K562 (cell line): Measurements from ENCODE around the gene ITSN1. TPM values are rescaled to one million over a fixed set of nuclear protein-coding genes. Genes with fewer than 3 reads are reported as not detected.

Source experiments
- MAFK ChIP-seq: IDR thresholded peaks from 2 replicates; pipeline ENCODE4 v1.6.1; 2011; ENCODE audit warnings: low read length, improper control_type of control experiment
- POLR2AphosphoS2 ChIP-seq: IDR thresholded peaks from 2 replicates; pipeline ENCODE4 v1.6.1; 2012; ENCODE audit warnings: low read length, improper control_type of control experiment
- ZC3H11A ChIP-seq: IDR thresholded peaks from 2 replicates; pipeline ENCODE4 v1.6.1; 2012; ENCODE audit warnings: low read depth, low read length, improper control_type of control experiment
- ZEB2 ChIP-seq: fragments of 450-650 bp; IDR thresholded peaks from 2 replicates; pipeline ENCODE4 v1.6.1; 2016
- ZNF41 ChIP-seq: fragments of 250-450 bp; sonication (Bioruptor Pico); conservative IDR thresholded peaks from 2 replicates; pipeline ENCODE4 v1.4.0; 2020; ENCODE audit warnings: mild to moderate bottlenecking
- polyA plus RNA-seq, 8 experiments: library from polyadenylated mRNA; depleted of rRNA in 4 of 8; stranded (reverse) in 5 of 8; unstranded in 3 of 8; fragments of >200 nt; fragmentation: Nextera tagmentation in 2 of 8; fragmentation: Illumina TruSeq in 1 of 8; extraction: Ambion mirVana in 2 of 8; extraction: Trizol in 1 of 8; gene quantifications; 2 replicates each; pipeline versions ENCODE4 v1.2.1 to v1.2.3, GENCODE V29; 2011 to 2014; ENCODE audit warnings: inconsistent platforms in 1 of 8, missing spikeins in 1 of 8
- total RNA-seq, 7 experiments: library from RNA; depleted of rRNA in 6 of 7; stranded (reverse); fragments of >200 nt in 6 of 7; fragmentation: Illumina TruSeq in 2 of 7; extraction: Trizol in 2 of 7; gene quantifications; 2 replicates each; pipeline versions ENCODE4 v1.2.1 to v1.2.3, GENCODE V29; 2011 to 2021; ENCODE audit warnings: low replicate concordance in 1 of 7
- TF ChIP-seq, protein P1 (sequence below): fragments of 200-600 bp; sonication (generic); IDR thresholded peaks from one replicate; pipeline ENCODE4 v1.6.1; 2012; ENCODE audit warnings: mild to moderate bottlenecking, low read depth, low read length, inconsistent platforms
- TF ChIP-seq, protein P2 (sequence below), 2 experiments: IDR thresholded peaks in 1 of 2; conservative IDR thresholded peaks in 1 of 2; 2 replicates each; pipeline ENCODE4 v1.6.1; 2016; ENCODE audit warnings: low read depth in 2 of 2, mild to moderate bottlenecking in 1 of 2, missing compliant biosample characterization in 1 of 2, missing genetic modification characterization in 1 of 2, moderate library complexity in 1 of 2
- TF ChIP-seq, protein P3 (sequence below): IDR thresholded peaks from 2 replicates; pipeline ENCODE4 v1.6.1; 2016; ENCODE audit warnings: missing genetic modification characterization, missing compliant biosample characterization
- TF ChIP-seq, protein P4 (sequence below): IDR thresholded peaks from 3 replicates; pipeline ENCODE4 v1.6.1; 2011; ENCODE audit warnings: borderline replicate concordance, mild to moderate bottlenecking; ENCODE audit not compliant: insufficient read length, insufficient read depth

Gene ITSN1
- total and polyA plus RNA-seq, 9 of the 15 experiments (the other 6 are each of a cell fraction or from before 2014, with no cell fraction given): 1.1 to 12.6 (median 4.8) TPM

DNA sequence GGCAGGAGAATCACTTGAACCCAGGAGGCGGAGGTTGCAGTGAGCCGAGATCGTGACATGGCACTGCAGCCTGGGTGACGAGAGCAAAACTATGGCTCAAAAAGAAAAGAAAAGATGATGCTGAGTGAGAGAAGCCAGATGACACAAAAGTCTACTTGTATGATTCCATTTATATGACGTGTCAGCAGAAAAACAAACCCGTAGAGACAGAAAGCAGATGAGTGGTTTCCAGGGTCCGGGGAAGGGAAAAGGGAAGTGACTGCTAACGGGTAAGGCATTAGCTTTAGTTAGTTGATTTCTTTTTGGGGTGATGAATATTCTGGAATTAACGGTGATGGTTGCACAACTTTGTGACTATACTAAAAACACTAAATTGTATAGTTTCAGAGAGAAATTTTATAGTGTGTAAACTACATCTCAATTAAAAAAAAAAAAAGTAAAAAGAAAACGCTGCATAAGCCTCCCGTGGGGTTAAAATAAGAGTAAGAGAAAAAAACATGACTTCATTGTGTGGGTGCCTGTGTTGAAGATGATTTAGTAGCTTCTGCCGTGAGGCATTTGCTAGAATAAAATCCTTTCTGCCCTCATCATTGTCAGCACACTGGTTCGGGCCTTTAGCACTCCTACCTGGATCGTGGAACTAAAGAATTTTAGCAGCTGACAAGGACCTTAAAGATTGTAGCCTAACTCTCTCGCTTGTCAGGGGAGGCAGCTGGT lies 298.0 kb downstream of the ITSN1 start (continued):
- TF ChIP-seq, protein P1, sequence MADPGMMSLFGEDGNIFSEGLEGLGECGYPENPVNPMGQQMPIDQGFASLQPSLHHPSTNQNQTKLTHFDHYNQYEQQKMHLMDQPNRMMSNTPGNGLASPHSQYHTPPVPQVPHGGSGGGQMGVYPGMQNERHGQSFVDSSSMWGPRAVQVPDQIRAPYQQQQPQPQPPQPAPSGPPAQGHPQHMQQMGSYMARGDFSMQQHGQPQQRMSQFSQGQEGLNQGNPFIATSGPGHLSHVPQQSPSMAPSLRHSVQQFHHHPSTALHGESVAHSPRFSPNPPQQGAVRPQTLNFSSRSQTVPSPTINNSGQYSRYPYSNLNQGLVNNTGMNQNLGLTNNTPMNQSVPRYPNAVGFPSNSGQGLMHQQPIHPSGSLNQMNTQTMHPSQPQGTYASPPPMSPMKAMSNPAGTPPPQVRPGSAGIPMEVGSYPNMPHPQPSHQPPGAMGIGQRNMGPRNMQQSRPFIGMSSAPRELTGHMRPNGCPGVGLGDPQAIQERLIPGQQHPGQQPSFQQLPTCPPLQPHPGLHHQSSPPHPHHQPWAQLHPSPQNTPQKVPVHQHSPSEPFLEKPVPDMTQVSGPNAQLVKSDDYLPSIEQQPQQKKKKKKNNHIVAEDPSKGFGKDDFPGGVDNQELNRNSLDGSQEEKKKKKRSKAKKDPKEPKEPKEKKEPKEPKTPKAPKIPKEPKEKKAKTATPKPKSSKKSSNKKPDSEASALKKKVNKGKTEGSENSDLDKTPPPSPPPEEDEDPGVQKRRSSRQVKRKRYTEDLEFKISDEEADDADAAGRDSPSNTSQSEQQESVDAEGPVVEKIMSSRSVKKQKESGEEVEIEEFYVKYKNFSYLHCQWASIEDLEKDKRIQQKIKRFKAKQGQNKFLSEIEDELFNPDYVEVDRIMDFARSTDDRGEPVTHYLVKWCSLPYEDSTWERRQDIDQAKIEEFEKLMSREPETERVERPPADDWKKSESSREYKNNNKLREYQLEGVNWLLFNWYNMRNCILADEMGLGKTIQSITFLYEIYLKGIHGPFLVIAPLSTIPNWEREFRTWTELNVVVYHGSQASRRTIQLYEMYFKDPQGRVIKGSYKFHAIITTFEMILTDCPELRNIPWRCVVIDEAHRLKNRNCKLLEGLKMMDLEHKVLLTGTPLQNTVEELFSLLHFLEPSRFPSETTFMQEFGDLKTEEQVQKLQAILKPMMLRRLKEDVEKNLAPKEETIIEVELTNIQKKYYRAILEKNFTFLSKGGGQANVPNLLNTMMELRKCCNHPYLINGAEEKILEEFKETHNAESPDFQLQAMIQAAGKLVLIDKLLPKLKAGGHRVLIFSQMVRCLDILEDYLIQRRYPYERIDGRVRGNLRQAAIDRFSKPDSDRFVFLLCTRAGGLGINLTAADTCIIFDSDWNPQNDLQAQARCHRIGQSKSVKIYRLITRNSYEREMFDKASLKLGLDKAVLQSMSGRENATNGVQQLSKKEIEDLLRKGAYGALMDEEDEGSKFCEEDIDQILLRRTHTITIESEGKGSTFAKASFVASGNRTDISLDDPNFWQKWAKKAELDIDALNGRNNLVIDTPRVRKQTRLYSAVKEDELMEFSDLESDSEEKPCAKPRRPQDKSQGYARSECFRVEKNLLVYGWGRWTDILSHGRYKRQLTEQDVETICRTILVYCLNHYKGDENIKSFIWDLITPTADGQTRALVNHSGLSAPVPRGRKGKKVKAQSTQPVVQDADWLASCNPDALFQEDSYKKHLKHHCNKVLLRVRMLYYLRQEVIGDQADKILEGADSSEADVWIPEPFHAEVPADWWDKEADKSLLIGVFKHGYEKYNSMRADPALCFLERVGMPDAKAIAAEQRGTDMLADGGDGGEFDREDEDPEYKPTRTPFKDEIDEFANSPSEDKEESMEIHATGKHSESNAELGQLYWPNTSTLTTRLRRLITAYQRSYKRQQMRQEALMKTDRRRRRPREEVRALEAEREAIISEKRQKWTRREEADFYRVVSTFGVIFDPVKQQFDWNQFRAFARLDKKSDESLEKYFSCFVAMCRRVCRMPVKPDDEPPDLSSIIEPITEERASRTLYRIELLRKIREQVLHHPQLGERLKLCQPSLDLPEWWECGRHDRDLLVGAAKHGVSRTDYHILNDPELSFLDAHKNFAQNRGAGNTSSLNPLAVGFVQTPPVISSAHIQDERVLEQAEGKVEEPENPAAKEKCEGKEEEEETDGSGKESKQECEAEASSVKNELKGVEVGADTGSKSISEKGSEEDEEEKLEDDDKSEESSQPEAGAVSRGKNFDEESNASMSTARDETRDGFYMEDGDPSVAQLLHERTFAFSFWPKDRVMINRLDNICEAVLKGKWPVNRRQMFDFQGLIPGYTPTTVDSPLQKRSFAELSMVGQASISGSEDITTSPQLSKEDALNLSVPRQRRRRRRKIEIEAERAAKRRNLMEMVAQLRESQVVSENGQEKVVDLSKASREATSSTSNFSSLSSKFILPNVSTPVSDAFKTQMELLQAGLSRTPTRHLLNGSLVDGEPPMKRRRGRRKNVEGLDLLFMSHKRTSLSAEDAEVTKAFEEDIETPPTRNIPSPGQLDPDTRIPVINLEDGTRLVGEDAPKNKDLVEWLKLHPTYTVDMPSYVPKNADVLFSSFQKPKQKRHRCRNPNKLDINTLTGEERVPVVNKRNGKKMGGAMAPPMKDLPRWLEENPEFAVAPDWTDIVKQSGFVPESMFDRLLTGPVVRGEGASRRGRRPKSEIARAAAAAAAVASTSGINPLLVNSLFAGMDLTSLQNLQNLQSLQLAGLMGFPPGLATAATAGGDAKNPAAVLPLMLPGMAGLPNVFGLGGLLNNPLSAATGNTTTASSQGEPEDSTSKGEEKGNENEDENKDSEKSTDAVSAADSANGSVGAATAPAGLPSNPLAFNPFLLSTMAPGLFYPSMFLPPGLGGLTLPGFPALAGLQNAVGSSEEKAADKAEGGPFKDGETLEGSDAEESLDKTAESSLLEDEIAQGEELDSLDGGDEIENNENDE: no peak
- TF ChIP-seq POLR2AphosphoS2 (no peak), ZC3H11A (no peak), MAFK (peak; percentile 96), ZNF41 (CRISPR knock-in tag) (no peak), ZEB2 (no peak)
- TF ChIP-seq, protein P2, sequence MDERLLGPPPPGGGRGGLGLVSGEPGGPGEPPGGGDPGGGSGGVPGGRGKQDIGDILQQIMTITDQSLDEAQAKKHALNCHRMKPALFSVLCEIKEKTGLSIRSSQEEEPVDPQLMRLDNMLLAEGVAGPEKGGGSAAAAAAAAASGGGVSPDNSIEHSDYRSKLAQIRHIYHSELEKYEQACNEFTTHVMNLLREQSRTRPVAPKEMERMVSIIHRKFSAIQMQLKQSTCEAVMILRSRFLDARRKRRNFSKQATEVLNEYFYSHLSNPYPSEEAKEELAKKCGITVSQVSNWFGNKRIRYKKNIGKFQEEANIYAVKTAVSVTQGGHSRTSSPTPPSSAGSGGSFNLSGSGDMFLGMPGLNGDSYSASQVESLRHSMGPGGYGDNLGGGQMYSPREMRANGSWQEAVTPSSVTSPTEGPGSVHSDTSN (CRISPR knock-in tag; IDR thresholded peaks at IDR 0.05; ENCODE audit: low read depth): no peak
- TF ChIP-seq, protein P2 (tag; conservative IDR thresholded peaks at IDR 0.05; ENCODE audit: low read depth): no peak
- TF ChIP-seq, protein P3, sequence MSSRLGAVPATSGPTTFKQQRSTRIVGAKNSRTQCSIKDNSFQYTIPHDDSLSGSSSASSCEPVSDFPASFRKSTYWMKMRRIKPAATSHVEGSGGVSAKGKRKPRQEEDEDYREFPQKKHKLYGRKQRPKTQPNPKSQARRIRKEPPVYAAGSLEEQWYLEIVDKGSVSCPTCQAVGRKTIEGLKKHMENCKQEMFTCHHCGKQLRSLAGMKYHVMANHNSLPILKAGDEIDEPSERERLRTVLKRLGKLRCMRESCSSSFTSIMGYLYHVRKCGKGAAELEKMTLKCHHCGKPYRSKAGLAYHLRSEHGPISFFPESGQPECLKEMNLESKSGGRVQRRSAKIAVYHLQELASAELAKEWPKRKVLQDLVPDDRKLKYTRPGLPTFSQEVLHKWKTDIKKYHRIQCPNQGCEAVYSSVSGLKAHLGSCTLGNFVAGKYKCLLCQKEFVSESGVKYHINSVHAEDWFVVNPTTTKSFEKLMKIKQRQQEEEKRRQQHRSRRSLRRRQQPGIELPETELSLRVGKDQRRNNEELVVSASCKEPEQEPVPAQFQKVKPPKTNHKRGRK: no peak
- TF ChIP-seq, protein P4, sequence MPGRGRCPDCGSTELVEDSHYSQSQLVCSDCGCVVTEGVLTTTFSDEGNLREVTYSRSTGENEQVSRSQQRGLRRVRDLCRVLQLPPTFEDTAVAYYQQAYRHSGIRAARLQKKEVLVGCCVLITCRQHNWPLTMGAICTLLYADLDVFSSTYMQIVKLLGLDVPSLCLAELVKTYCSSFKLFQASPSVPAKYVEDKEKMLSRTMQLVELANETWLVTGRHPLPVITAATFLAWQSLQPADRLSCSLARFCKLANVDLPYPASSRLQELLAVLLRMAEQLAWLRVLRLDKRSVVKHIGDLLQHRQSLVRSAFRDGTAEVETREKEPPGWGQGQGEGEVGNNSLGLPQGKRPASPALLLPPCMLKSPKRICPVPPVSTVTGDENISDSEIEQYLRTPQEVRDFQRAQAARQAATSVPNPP: no peak
